K562 (cell line): ENCODE measurements around the gene ATF6B. TPM values are rescaled to one million over a fixed set of nuclear protein-coding genes. Genes with fewer than 3 reads are reported as not detected.

ENCODE experiments used
- ARID3A ChIP-seq: IDR thresholded peaks from 2 replicates; pipeline ENCODE4 v1.6.1; 2012; ENCODE audit warnings: low read depth, low read length, improper control_type of control experiment, borderline replicate concordance
- ATF7 ChIP-seq: fragments of 450-650 bp; IDR thresholded peaks from 2 replicates; pipeline ENCODE4 v1.7.1; 2014; ENCODE audit warnings: mild to moderate bottlenecking, moderate library complexity
- CREB3 ChIP-seq: fragments of 450-650 bp; conservative IDR thresholded peaks from 2 replicates; pipeline ENCODE4 v1.6.1; 2016; ENCODE audit warnings: missing genetic modification characterization, low read depth, mild to moderate bottlenecking, missing compliant biosample characterization, moderate library complexity
- FOXP4 ChIP-seq: sonication (generic); formaldehyde crosslinking; IDR thresholded peaks from 2 replicates; pipeline ENCODE4 v1.8.0; 2022; ENCODE audit warnings: mild to moderate bottlenecking, missing genetic modification reagents, borderline replicate concordance
- GATAD2A ChIP-seq: fragments of 450-650 bp; IDR thresholded peaks from 2 replicates; pipeline ENCODE4 v1.6.1; 2017
- HMBOX1 ChIP-seq: sonication (generic); IDR thresholded peaks from 2 replicates; pipeline ENCODE4 v1.6.1; 2016
- ILK ChIP-seq: fragments of 450-650 bp; IDR thresholded peaks from 2 replicates; pipeline ENCODE4 v1.6.1; 2016; ENCODE audit warnings: missing genetic modification characterization, low read depth, mild to moderate bottlenecking, missing compliant biosample characterization, moderate library complexity, borderline replicate concordance
- JUN ChIP-seq, 2 experiments: sonication (generic) in 1 of 2; formaldehyde crosslinking in 1 of 2; IDR thresholded peaks; 2 replicates each; pipeline versions ENCODE4 v1.6.1 to v1.8.0; 2012 to 2022; ENCODE audit warnings: borderline replicate concordance in 2 of 2, mild to moderate bottlenecking in 2 of 2, improper control_type of control experiment in 1 of 2, low read depth in 1 of 2, low read length in 1 of 2, missing genetic modification reagents in 1 of 2
- KLF1 ChIP-seq: fragments of 450-650 bp; IDR thresholded peaks from 2 replicates; pipeline ENCODE4 v1.6.1; 2016; ENCODE audit warnings: missing genetic modification characterization, missing compliant biosample characterization
- L3MBTL2 ChIP-seq: fragments of 450-650 bp; IDR thresholded peaks from 2 replicates; pipeline ENCODE4 v1.6.1; 2016; ENCODE audit warnings: mild to moderate bottlenecking, moderate library complexity
- MAZ ChIP-seq, 2 experiments: fragments of 450-650 bp in 1 of 2; sonication (generic) in 1 of 2; formaldehyde crosslinking; IDR thresholded peaks in 1 of 2; conservative IDR thresholded peaks in 1 of 2; 2 replicates each; pipeline versions ENCODE4 v1.4.0 to v1.5.0; 2020; ENCODE audit warnings: mild to moderate bottlenecking in 1 of 2, missing genetic modification reagents in 1 of 2
- MECOM ChIP-seq: fragments of 250-450 bp; sonication (Bioruptor Pico); IDR thresholded peaks from 2 replicates; pipeline ENCODE4 v1.8.0; 2022; ENCODE audit warnings: inconsistent platforms
- RBM34 ChIP-seq: fragments of 200-400 bp; formaldehyde crosslinking; IDR thresholded peaks from 2 replicates; pipeline ENCODE4 v1.6.1; 2018; ENCODE audit warnings: low read length, borderline replicate concordance; ENCODE audit not compliant: insufficient read depth
- RNF219 ChIP-seq: fragments of 250-450 bp; sonication (Bioruptor Pico); IDR thresholded peaks from 2 replicates; pipeline ENCODE4 v1.5.0; 2022; ENCODE audit warnings: mild to moderate bottlenecking
- SAP30 ChIP-seq: fragments of 200-600 bp; sonication (generic); IDR thresholded peaks from 2 replicates; pipeline ENCODE4 v1.6.1; 2012; ENCODE audit warnings: borderline replicate concordance, low read depth, mild to moderate bottlenecking, moderate library complexity, low read length, control low read depth, inconsistent platforms; ENCODE audit not compliant: insufficient read depth, poor library complexity, severe bottlenecking
- SMAD2 ChIP-seq: fragments of 150-350 bp; IDR thresholded peaks from 2 replicates; pipeline ENCODE4 v1.6.1; 2014; ENCODE audit warnings: low read depth, mild to moderate bottlenecking, low read length
- SNRNP70 ChIP-seq: fragments of 200-400 bp; formaldehyde crosslinking; optimal IDR thresholded peaks from 2 replicates; pipeline ENCODE3; 2017; ENCODE audit warnings: low read depth, low read length
- ZNF134 ChIP-seq: fragments of 250-450 bp; sonication (Bioruptor Pico); conservative IDR thresholded peaks from 2 replicates; pipeline ENCODE4 v1.4.0; 2020
- ZNF707 ChIP-seq: fragments of 250-450 bp; sonication (Bioruptor Pico); conservative IDR thresholded peaks from 2 replicates; pipeline ENCODE4 v1.8.0; 2022; ENCODE audit warnings: inconsistent platforms, mild to moderate bottlenecking, moderate library complexity
- polyA plus RNA-seq, 8 experiments: library from polyadenylated mRNA; depleted of rRNA in 4 of 8; stranded (reverse) in 5 of 8; unstranded in 3 of 8; fragments of >200 nt; fragmentation: Nextera tagmentation in 2 of 8; fragmentation: Illumina TruSeq in 1 of 8; extraction: Ambion mirVana in 2 of 8; extraction: Trizol in 1 of 8; gene quantifications; 2 replicates each; pipeline versions ENCODE4 v1.2.1 to v1.2.3, GENCODE V29; 2011 to 2014; ENCODE audit warnings: inconsistent platforms in 1 of 8, missing spikeins in 1 of 8
- total RNA-seq, 7 experiments: library from RNA; depleted of rRNA in 6 of 7; stranded (reverse); fragments of >200 nt in 6 of 7; fragmentation: Illumina TruSeq in 2 of 7; extraction: Trizol in 2 of 7; gene quantifications; 2 replicates each; pipeline versions ENCODE4 v1.2.1 to v1.2.3, GENCODE V29; 2011 to 2021; ENCODE audit warnings: low replicate concordance in 1 of 7

The ATF6B gene
- total and polyA plus RNA-seq, 9 of the 15 experiments (the other 6 are each of a cell fraction or from before 2014, with no cell fraction given): 20.7 to 131 (median 31.7) TPM

GRCh38 chr6:32131439-32131948, 3.4 kb upstream of the ATF6B start (continued):
- TF ChIP-seq FOXP4 (CRISPR knock-in tag) (no peak), JUN (IDR thresholded peaks at IDR 0.05; ENCODE audit: borderline replicate concordance, low read depth, low read length) (no peak), JUN (CRISPR knock-in tag; IDR thresholded peaks at IDR 0.05; ENCODE audit: borderline replicate concordance) (no peak), SMAD2 (no peak), ARID3A (0 out of 2 replicates have a peak, but pooled peaks have one; percentile 60), RBM34 (no peak), MAZ (CRISPR knock-in tag; conservative IDR thresholded peaks at IDR 0.05 in 1 of 2, IDR thresholded peaks at IDR 0.05 in 1 of 2) (peak; percentile 34 to 75; a peak in 3 of 4 replicates), ATF7 (peak; percentile 46), RNF219 (CRISPR knock-in tag) (no peak), CREB3 (0 out of 2 replicates have a peak, but pooled peaks have one; percentile 46), ZNF707 (0 out of 2 replicates have a peak, but pooled peaks have one; percentile 62), SNRNP70 (no peak), HMBOX1 (peak; percentile 64; the same call in 1 of the 2 replicates), ILK (tag) (no peak), L3MBTL2 (no peak), MECOM (CRISPR knock-in tag) (peak; percentile 92), ZNF134 (CRISPR knock-in tag) (0 out of 2 replicates have a peak, but pooled peaks have one; percentile 16), SAP30 (no peak), KLF1 (tag) (no peak), GATAD2A (peak; percentile 69; the same call in 1 of the 2 replicates)
